H1 (cell line): ENCODE results near the gene ANKRD62. TPM values are rescaled to one million over a fixed set of nuclear protein-coding genes. Genes with fewer than 3 reads are reported as not detected.

Experiments
- CTCF ChIA-PET: fragments of 300-600 bp; sonication (Branson Sonifier 250); formaldehyde crosslinking; loops from one replicate; lab custom pipeline; 2021; ENCODE audit not compliant: partially characterized antibody; lab: Charles Lee
- POLR2A ChIA-PET: fragments of 300-600 bp; sonication (Branson Sonifier 250); formaldehyde crosslinking; loops from one replicate; lab custom pipeline; 2021; ENCODE audit warnings: inconsistent platforms; ENCODE audit not compliant: partially characterized antibody; lab: Charles Lee
- DNase-seq, 2 experiments: peaks; one replicate each; pipeline versions ENCODE4 v3.0.0 to v3.0.0-alpha.2; 2010 to 2022; ENCODE audit warnings: low spot score in 2 of 2, low read depth in 1 of 2, mixed read lengths in 1 of 2
- FAIRE-seq: peaks from 2 replicates; lab custom pipeline; 2011; peaks lifted over from hg19 to GRCh38; lab: Jason Lieb, UNC
- H2AFZ ChIP-seq: 2 replicates; pipeline ENCODE4 v1.8.1; 2012; ENCODE audit warnings: low read length, inconsistent platforms
- H2AK5ac ChIP-seq: 2 replicates; pipeline ENCODE4 v1.6.1; 2013; ENCODE audit warnings: low read depth, low read length
- H2BK120ac ChIP-seq: replicated peaks from 2 replicates; pipeline ENCODE3; 2013; ENCODE audit warnings: low read depth, low read length, inconsistent platforms
- H2BK12ac ChIP-seq: 2 replicates; pipeline ENCODE4 v1.6.1; 2013; ENCODE audit warnings: low read depth, low read length
- H2BK15ac ChIP-seq: 2 replicates; pipeline ENCODE4 v1.6.1; 2013; ENCODE audit warnings: low read length
- H2BK20ac ChIP-seq: 2 replicates; pipeline ENCODE4 v1.6.1; 2013; ENCODE audit warnings: low read length
- H2BK5ac ChIP-seq: 2 replicates; pipeline ENCODE4 v1.6.1; 2013; ENCODE audit warnings: low read depth, low read length
- H3K14ac ChIP-seq: 2 replicates; pipeline ENCODE4 v1.6.1; 2013; ENCODE audit warnings: inconsistent platforms; ENCODE audit not compliant: insufficient read length
- H3K18ac ChIP-seq: 2 replicates; pipeline ENCODE4 v1.6.1; 2013; ENCODE audit warnings: low read length; ENCODE audit errors: extremely low read depth
- H3K23ac ChIP-seq: 2 replicates; pipeline ENCODE4 v1.6.1; 2013; ENCODE audit warnings: inconsistent platforms; ENCODE audit not compliant: insufficient read length
- H3K23me2 ChIP-seq: 2 replicates; pipeline ENCODE4 v1.6.1; 2013; ENCODE audit warnings: low read depth, low read length
- H3K27ac ChIP-seq: 2 replicates; pipeline ENCODE4 v1.6.1; 2011; ENCODE audit warnings: low read depth, low read length, inconsistent platforms
- H3K27me3 ChIP-seq, 4 experiments: replicated peaks in 1 of 4; 1 replicate in 1 of 4; 2 replicates in 3 of 4; pipeline versions ENCODE4 v1.6.1 to v1.8.1; 2011 to 2013; ENCODE audit warnings: low read length in 3 of 4, mild to moderate bottlenecking in 3 of 4, inconsistent platforms in 2 of 4, mixed read lengths in 2 of 4, moderate library complexity in 1 of 4; ENCODE audit not compliant: control insufficient read depth in 3 of 4, insufficient read depth in 3 of 4; ENCODE audit errors: extremely low read depth in 1 of 4
- H3K36me3 ChIP-seq, 4 experiments: 2 replicates each; pipeline versions ENCODE4 v1.6.1 to v1.8.1; 2011 to 2013; ENCODE audit warnings: mild to moderate bottlenecking in 4 of 4, low read length in 3 of 4, moderate library complexity in 2 of 4, control low read depth in 1 of 4, inconsistent platforms in 1 of 4; ENCODE audit not compliant: insufficient read depth in 4 of 4, control insufficient read depth in 2 of 4
- H3K4ac ChIP-seq: replicated peaks from 2 replicates; pipeline ENCODE3; 2013; ENCODE audit warnings: low read length, low read depth, mixed read lengths, inconsistent platforms; ENCODE audit not compliant: insufficient read length
- H3K4me1 ChIP-seq, 4 experiments: replicated peaks in 1 of 4; 1 replicate in 1 of 4; 2 replicates in 3 of 4; pipeline versions ENCODE4 v1.6.1 to v1.8.1; 2011 to 2013; ENCODE audit warnings: low read length in 3 of 4, inconsistent platforms in 2 of 4, mixed read lengths in 1 of 4; ENCODE audit not compliant: insufficient read depth in 4 of 4, control insufficient read depth in 3 of 4
- H3K4me2 ChIP-seq, 2 experiments: 2 replicates each; pipeline versions ENCODE4 v1.6.1 to v1.8.1; 2011 to 2013; ENCODE audit warnings: low read depth in 2 of 2, low read length in 2 of 2, control low read depth in 1 of 2, inconsistent platforms in 1 of 2, mild to moderate bottlenecking in 1 of 2; ENCODE audit not compliant: insufficient read depth in 1 of 2
- H3K4me3 ChIP-seq, 4 experiments: fragments of 200-600, 300-600 bp in 1 of 4; sonication (generic), shearing (Covaris generic), sonication (Bioruptor Twin) in 1 of 4; 2 replicates each; pipeline versions ENCODE4 v1.5.1 to v1.8.1; 2011 to 2016; ENCODE audit warnings: low read length in 4 of 4, low read depth in 3 of 4, control low read depth in 2 of 4, inconsistent platforms in 2 of 4, mild to moderate bottlenecking in 2 of 4, mixed read lengths in 1 of 4, moderate library complexity in 1 of 4; ENCODE audit not compliant: insufficient read depth in 2 of 4; ENCODE audit errors: extremely low read depth in 1 of 4
- H3K56ac ChIP-seq: replicated peaks from 2 replicates; pipeline ENCODE3; 2013; ENCODE audit warnings: low read depth, mild to moderate bottlenecking, mixed read lengths, low read length, inconsistent platforms; ENCODE audit not compliant: insufficient read length
- H3K79me1 ChIP-seq: 2 replicates; pipeline ENCODE4 v1.6.1; 2013; ENCODE audit warnings: low read depth, low read length, control low read depth
- H3K79me2 ChIP-seq, 2 experiments: 2 replicates each; pipeline versions ENCODE4 v1.6.1 to v1.8.1; 2012 to 2013; ENCODE audit warnings: low read length in 2 of 2, mild to moderate bottlenecking in 2 of 2, inconsistent platforms in 1 of 2; ENCODE audit not compliant: insufficient read depth in 2 of 2, control insufficient read depth in 1 of 2
- H3K9ac ChIP-seq, 4 experiments: replicated peaks in 1 of 4; 1 replicate in 1 of 4; 2 replicates in 3 of 4; pipeline versions ENCODE4 v1.6.1 to v1.8.1; 2011 to 2013; ENCODE audit warnings: low read depth in 3 of 4, low read length in 3 of 4, control low read depth in 2 of 4, mild to moderate bottlenecking in 2 of 4, moderate library complexity in 2 of 4, inconsistent platforms in 1 of 4; ENCODE audit errors: extremely low read depth in 1 of 4
- H3K9me3 ChIP-seq, 2 experiments: 2 replicates each; pipeline versions ENCODE4 v1.6.1 to v1.8.1; 2012 to 2013; ENCODE audit warnings: mild to moderate bottlenecking in 2 of 2, moderate library complexity in 2 of 2, control low read depth in 1 of 2, inconsistent platforms in 1 of 2, low read depth in 1 of 2, low read length in 1 of 2, mixed read lengths in 1 of 2; ENCODE audit not compliant: insufficient read depth in 2 of 2
- H4K20me1 ChIP-seq, 2 experiments: replicated peaks in 1 of 2; 2 replicates each; pipeline versions ENCODE3 to v1.8.1; 2011 to 2013; ENCODE audit warnings: inconsistent platforms in 2 of 2, low read length in 2 of 2, mild to moderate bottlenecking in 1 of 2; ENCODE audit not compliant: insufficient read depth in 2 of 2, control insufficient read depth in 1 of 2
- H4K5ac ChIP-seq: 2 replicates; pipeline ENCODE4 v1.6.1; 2013; ENCODE audit warnings: low read length, low read depth, mixed read lengths, inconsistent platforms; ENCODE audit not compliant: insufficient read length
- H4K8ac ChIP-seq: 2 replicates; pipeline ENCODE4 v1.8.0; 2013; ENCODE audit warnings: mild to moderate bottlenecking, moderate library complexity, low read length, inconsistent platforms; ENCODE audit not compliant: insufficient read depth; ENCODE audit errors: extremely low read depth
- H4K91ac ChIP-seq: replicated peaks from 2 replicates; pipeline ENCODE3; 2013; ENCODE audit warnings: low read length, mixed read lengths, inconsistent platforms; ENCODE audit not compliant: insufficient read length
- ATF3 ChIP-seq: IDR thresholded peaks from 2 replicates; pipeline ENCODE4 v1.6.1; 2011; ENCODE audit warnings: low read depth, mild to moderate bottlenecking, low read length; ENCODE audit not compliant: insufficient read depth
- BACH1 ChIP-seq: IDR thresholded peaks from 2 replicates; pipeline ENCODE4 v1.6.1; 2012; ENCODE audit warnings: low read length, improper control_type of control experiment
- BRCA1 ChIP-seq: IDR thresholded peaks from 2 replicates; pipeline ENCODE4 v1.6.1; 2012; ENCODE audit warnings: low read depth, low read length, improper control_type of control experiment
- JUND ChIP-seq: IDR thresholded peaks from 2 replicates; pipeline ENCODE4 v1.6.1; 2011; ENCODE audit warnings: mild to moderate bottlenecking, improper control_type of control experiment, low read length
- KDM1A ChIP-seq: fragments of 200-600, 300-600 bp; sonication (generic); IDR thresholded peaks from 2 replicates; pipeline ENCODE4 v1.7.1; 2016; ENCODE audit warnings: mild to moderate bottlenecking, low read length, borderline replicate concordance
- POLR2A ChIP-seq, 2 experiments: IDR thresholded peaks; 1 replicate in 1 of 2; 2 replicates in 1 of 2; pipeline ENCODE4 v1.6.1; 2011; ENCODE audit warnings: low read depth in 2 of 2, low read length in 2 of 2, mild to moderate bottlenecking in 2 of 2; ENCODE audit errors: control extremely low read depth in 1 of 2
- POLR2AphosphoS5 ChIP-seq: IDR thresholded peaks from 2 replicates; pipeline ENCODE4 v1.6.1; 2011; ENCODE audit warnings: low read depth, low read length
- SIX5 ChIP-seq: IDR thresholded peaks from 2 replicates; pipeline ENCODE4 v1.6.1; 2011; ENCODE audit warnings: mild to moderate bottlenecking, low read depth, low read length
- SP4 ChIP-seq: IDR thresholded peaks from 2 replicates; pipeline ENCODE4 v1.6.1; 2012; ENCODE audit warnings: low read length, inconsistent platforms
- YY1 ChIP-seq: IDR thresholded peaks from 2 replicates; pipeline ENCODE4 v1.6.1; 2011; ENCODE audit warnings: low read depth, mild to moderate bottlenecking, low read length
- WGBS, 2 experiments: shearing (Covaris generic) in 1 of 2; methylation state at CpG; one replicate each; pipeline versions ENCODE4 v1.1.6 to v1.1.7; 2013 to 2015; ENCODE audit warnings: low lambda C conversion rate in 2 of 2, mixed read lengths in 2 of 2, inconsistent platforms in 1 of 2, low coverage in 1 of 2, missing lambda C conversion rate in 1 of 2; ENCODE audit not compliant: insufficient replicate concordance in 2 of 2, insufficient coverage in 1 of 2, insufficient read length in 1 of 2; ENCODE audit errors: extremely low coverage in 1 of 2, missing lambda C conversion rate in 1 of 2; 5-methylcytosine and 5-hydroxymethylcytosine counted together
- polyA plus RNA-seq, 7 experiments: library from polyadenylated mRNA; depleted of rRNA in 3 of 7; stranded (reverse) in 5 of 7; unstranded in 2 of 7; fragments of >200 nt in 5 of 7; fragments of 200-250 nt in 2 of 7; gene quantifications; 1 replicate in 5 of 7; 2 replicates in 1 of 7; 4 replicates in 1 of 7; pipeline versions ENCODE4 v1.2.1 to v1.2.3, GENCODE V29; 2011 to 2013; ENCODE audit warnings: missing spikeins in 2 of 7, mixed read lengths in 2 of 7
- total RNA-seq: library from RNA; stranded (reverse); fragmentation: NEBNext Ultra II Directional; extraction: Animal tissue kit (Norgen Biotek cat#: 25700); gene quantifications from 2 replicates; pipeline ENCODE4 v1.2.1, GENCODE V29; 2021
- TF ChIP-seq, protein P1 (sequence below), 3 experiments: IDR thresholded peaks; 1 replicate in 2 of 3; 2 replicates in 1 of 3; pipeline versions ENCODE4 v1.5.1 to v1.6.1; 2011; ENCODE audit warnings: low read length in 3 of 3, mild to moderate bottlenecking in 3 of 3, inconsistent platforms in 2 of 3, low read depth in 1 of 3, moderate library complexity in 1 of 3; ENCODE audit not compliant: insufficient read depth in 1 of 3; ENCODE audit errors: control extremely low read depth in 1 of 3

Gene ANKRD62
- total and polyA plus RNA-seq, 2 of the 8 experiments (the other 6 are each of a cell fraction or from before 2014, with no cell fraction given) = not detected

GRCh38 chr18:12091538-12092141, 2.0 kb upstream of the ANKRD62 start:
- WGBS, 2 experiments = 76% methylated on average over 9 of the region's 9 CpGs; no CpG with 5 or more reads in 1 of the 2 experiments
- DNase-seq = no peak
- TF ChIP-seq SP4 = no peak
- TF ChIP-seq ATF3 = no peak
- no peak for TF ChIP-seq YY1
- no peak for TF ChIP-seq BACH1
- no peak for TF ChIP-seq POLR2A (IDR thresholded peaks at IDR 0.05; ENCODE audit: control extremely low read depth in 1 of 2, low read depth in 2 of 2, low read length in 2 of 2)
- TF ChIP-seq, protein P1, sequence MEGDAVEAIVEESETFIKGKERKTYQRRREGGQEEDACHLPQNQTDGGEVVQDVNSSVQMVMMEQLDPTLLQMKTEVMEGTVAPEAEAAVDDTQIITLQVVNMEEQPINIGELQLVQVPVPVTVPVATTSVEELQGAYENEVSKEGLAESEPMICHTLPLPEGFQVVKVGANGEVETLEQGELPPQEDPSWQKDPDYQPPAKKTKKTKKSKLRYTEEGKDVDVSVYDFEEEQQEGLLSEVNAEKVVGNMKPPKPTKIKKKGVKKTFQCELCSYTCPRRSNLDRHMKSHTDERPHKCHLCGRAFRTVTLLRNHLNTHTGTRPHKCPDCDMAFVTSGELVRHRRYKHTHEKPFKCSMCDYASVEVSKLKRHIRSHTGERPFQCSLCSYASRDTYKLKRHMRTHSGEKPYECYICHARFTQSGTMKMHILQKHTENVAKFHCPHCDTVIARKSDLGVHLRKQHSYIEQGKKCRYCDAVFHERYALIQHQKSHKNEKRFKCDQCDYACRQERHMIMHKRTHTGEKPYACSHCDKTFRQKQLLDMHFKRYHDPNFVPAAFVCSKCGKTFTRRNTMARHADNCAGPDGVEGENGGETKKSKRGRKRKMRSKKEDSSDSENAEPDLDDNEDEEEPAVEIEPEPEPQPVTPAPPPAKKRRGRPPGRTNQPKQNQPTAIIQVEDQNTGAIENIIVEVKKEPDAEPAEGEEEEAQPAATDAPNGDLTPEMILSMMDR (IDR thresholded peaks at IDR 0.05; ENCODE audit: control extremely low read depth in 1 of 3, insufficient read depth in 1 of 3, low read depth in 1 of 3, low read length in 3 of 3) = no peak
- TF ChIP-seq SIX5 = no peak
- no peak for TF ChIP-seq KDM1A
- TF ChIP-seq POLR2AphosphoS5 = no peak
- no peak for TF ChIP-seq BRCA1
- TF ChIP-seq JUND = no peak

More at GRCh38 chr18:12091538-12092141, 2.0 kb upstream of the ANKRD62 start:
- no peak overlapping the region for H3K18ac ChIP-seq
- H4K20me1 ChIP-seq = peaks cover 1 to 5% of the 10 kb centered on the region in 2 experiments
- H3K4me3 ChIP-seq = no peak overlapping the region
- no peak overlapping the region for H3K9ac ChIP-seq
- H4K5ac ChIP-seq = no peak overlapping the region
- H4K8ac ChIP-seq = no peak overlapping the region
- no peak overlapping the region for H3K14ac ChIP-seq
- no peak overlapping the region for H2BK5ac ChIP-seq
- H4K91ac ChIP-seq = no peak overlapping the region
- H2BK120ac ChIP-seq = no peak overlapping the region
- no peaks in the 10 kb centered on the region for H3K79me2 ChIP-seq
- H2AFZ ChIP-seq = no peak overlapping the region
- POLR2A ChIA-PET = interaction anchor here (1.2 kb wide), 1 partner anchor 10 kb away, joined by 3 read pairs; no protein-coding TSS in a partner anchor
- no peak overlapping the region for H2BK12ac ChIP-seq
- H3K27me3 ChIP-seq = no peaks in the 10 kb centered on the region
- no peak overlapping the region for H3K56ac ChIP-seq
- H3K4me2 ChIP-seq = no peak overlapping the region
- no peaks in the 10 kb centered on the region for H3K4me1 ChIP-seq
- no peaks in the 10 kb centered on the region for H3K79me1 ChIP-seq
- H2BK20ac ChIP-seq = no peak overlapping the region
- no peak overlapping the region for H2AK5ac ChIP-seq
- H3K4ac ChIP-seq = no peak overlapping the region
- no peak overlapping the region for H2BK15ac ChIP-seq
- H3K23ac ChIP-seq = no peak overlapping the region
- peaks cover 0 to 5% of the 10 kb centered on the region in 2 experiments; a peak in 1 of 4 replicates for H3K9me3 ChIP-seq
- CTCF ChIA-PET = interaction anchor here (0.7 to 5.3 kb wide), 12 partner anchors 10 to 180 kb away, joined by 3 to 58 read pairs (median 4); no protein-coding TSS in a partner anchor
- no peak for FAIRE-seq
- H3K36me3 ChIP-seq = no peaks in the 10 kb centered on the region
- no peaks in the 10 kb centered on the region; the same call in 1 of the 2 replicates for H3K23me2 ChIP-seq
- H3K27ac ChIP-seq = no peak overlapping the region; the same call in 1 of the 2 replicates
